IMR-90 (cell line): ENCODE data around the gene NUP93.

Source experiments
- BHLHE40 ChIP-seq: fragments of 150-350 bp; IDR thresholded peaks from 2 replicates; pipeline ENCODE4 v1.6.1; 2016; ENCODE audit warnings: mild to moderate bottlenecking, low read depth, low read length
- CEBPB ChIP-seq: IDR thresholded peaks from 2 replicates; pipeline ENCODE4 v1.6.1; 2012; ENCODE audit warnings: low read depth, low read length, improper control_type of control experiment
- CTCF ChIP-seq: conservative IDR thresholded peaks from 2 replicates; pipeline ENCODE4 v1.5.1; 2012; ENCODE audit warnings: mild to moderate bottlenecking, low read depth, low read length, improper control_type of control experiment
- ELK1 ChIP-seq: fragments of 150-350 bp; IDR thresholded peaks from 2 replicates; pipeline ENCODE4 v1.6.1; 2016; ENCODE audit warnings: low read depth, mild to moderate bottlenecking, low read length, moderate library complexity, borderline replicate concordance
- FOS ChIP-seq: fragments of 150-350 bp; IDR thresholded peaks from 2 replicates; pipeline ENCODE4 v1.6.1; 2016; ENCODE audit warnings: low read depth, low read length
- MAFK ChIP-seq: IDR thresholded peaks from 2 replicates; pipeline ENCODE4 v1.6.1; 2012; ENCODE audit warnings: low read depth, low read length, improper control_type of control experiment
- MAZ ChIP-seq: IDR thresholded peaks from 2 replicates; pipeline ENCODE4 v1.6.1; 2012; ENCODE audit warnings: low read depth, mild to moderate bottlenecking, low read length, improper control_type of control experiment, moderate library complexity, borderline replicate concordance
- MXI1 ChIP-seq: IDR thresholded peaks from 2 replicates; pipeline ENCODE4 v1.6.1; 2012; ENCODE audit warnings: low read depth, mild to moderate bottlenecking, low read length, moderate library complexity, borderline replicate concordance
- NFE2L2 ChIP-seq: fragments of 150-350 bp; IDR thresholded peaks from 2 replicates; pipeline ENCODE4 v1.6.1; 2016; ENCODE audit warnings: low read depth, mild to moderate bottlenecking, low read length
- POLR2A ChIP-seq: IDR thresholded peaks from 2 replicates; pipeline ENCODE4 v1.6.1; 2012; ENCODE audit warnings: mild to moderate bottlenecking, low read depth, low read length
- RAD21 ChIP-seq: IDR thresholded peaks from 2 replicates; pipeline ENCODE4 v1.6.1; 2012; ENCODE audit warnings: low read length, improper control_type of control experiment
- RCOR1 ChIP-seq: IDR thresholded peaks from 2 replicates; pipeline ENCODE4 v1.6.1; 2012; ENCODE audit warnings: mild to moderate bottlenecking, low read length, improper control_type of control experiment; ENCODE audit not compliant: insufficient replicate concordance
- SMC3 ChIP-seq: fragments of 150-350 bp; IDR thresholded peaks from 2 replicates; pipeline ENCODE4 v1.6.1; 2016; ENCODE audit warnings: low read depth, mild to moderate bottlenecking, antibody characterized with exemption, low read length, moderate library complexity
- USF2 ChIP-seq: fragments of 150-350 bp; IDR thresholded peaks from 2 replicates; pipeline ENCODE4 v1.6.1; 2017; ENCODE audit warnings: mild to moderate bottlenecking, antibody characterized with exemption, low read length, low read depth

- TF ChIP-seq MXI1 (no peak), POLR2A (no peak), USF2 (no peak), CTCF (no peak), RAD21 (no peak), RCOR1 (no peak), CEBPB (no peak), ELK1 (no peak), SMC3 (no peak), FOS (no peak), MAZ (no peak), MAFK (no peak), BHLHE40 (no peak), NFE2L2 (no peak)
Measured at GRCh38 chr16:56781528-56781961, 51.6 kb downstream of the NUP93 start.
